HepG2 (cell line): ENCODE results near the gene SUPT6H. TPM values are rescaled to one million over a fixed set of nuclear protein-coding genes. Genes with fewer than 3 reads are reported as not detected.

Experiments
- ATAC-seq: fragments of 200-7000 bp; cut with Tn5 transposase; 3 replicates; pipeline ENCODE4 v1.9.1; 2020; ENCODE audit warnings: mild to moderate bottlenecking, moderate library complexity
- BruUV-seq: library from RNA; stranded (reverse); fragments of 400-500 nt; replicated peaks from 2 replicates; lab custom pipeline; 2021; lab: Mats Ljungman, UMichigan
- CTCF ChIA-PET: fragments of 300-600 bp; formaldehyde crosslinking; extraction: SDS; loops from one replicate; lab custom pipeline; 2021; ENCODE audit warnings: low total read pairs, inconsistent platforms, low intra/inter-chr PET ratio; lab: Yijun Ruan, JAX
- POLR2A ChIA-PET: fragments of 350-600 bp; sonication (Branson Sonifier 250); formaldehyde crosslinking; loops from one replicate; lab custom pipeline; 2020; ENCODE audit warnings: antibody characterized with exemption, inconsistent platforms; lab: Yijun Ruan, JAX
- DNase-seq: peaks from one replicate; pipeline ENCODE4 v3.0.0-alpha.2; 2015; ENCODE audit warnings: low spot score
- FAIRE-seq: peaks from 3 replicates; lab custom pipeline; 2011; peaks lifted over from hg19 to GRCh38; lab: Jason Lieb, UNC
- H2AFZ ChIP-seq: one replicate; pipeline ENCODE4 v1.6.1; 2011; ENCODE audit warnings: low read length, inconsistent platforms
- H3K27ac ChIP-seq: fragments of 300-600 bp; 3 replicates; pipeline ENCODE4 v1.8.0; 2011; ENCODE audit warnings: mixed run types, mild to moderate bottlenecking, mixed read lengths, low read length, inconsistent platforms; ENCODE audit not compliant: insufficient read depth; ENCODE audit errors: extremely low read length
- H3K27me3 ChIP-seq, 2 experiments: fragments of 200-600 bp in 1 of 2; 2 replicates in 1 of 2; 3 replicates in 1 of 2; pipeline versions ENCODE4 v1.6.0 to v1.8.0; 2011; ENCODE audit warnings: low read length in 2 of 2, mild to moderate bottlenecking in 2 of 2, moderate library complexity in 2 of 2, inconsistent platforms in 1 of 2; ENCODE audit not compliant: insufficient read depth in 2 of 2, control insufficient read depth in 1 of 2
- H3K36me3 ChIP-seq, 2 experiments: fragments of 200-600 bp in 1 of 2; replicated peaks in 1 of 2; 2 replicates in 1 of 2; 3 replicates in 1 of 2; pipeline versions ENCODE4 v1.5.1 to v1.8.0; 2011; ENCODE audit warnings: low read length in 2 of 2, inconsistent platforms in 1 of 2; ENCODE audit not compliant: insufficient read depth in 2 of 2, control insufficient read depth in 1 of 2
- H3K4me1 ChIP-seq: 2 replicates; pipeline ENCODE4 v1.5.1; 2012; ENCODE audit warnings: low read length, inconsistent platforms; ENCODE audit not compliant: insufficient read depth
- H3K4me2 ChIP-seq: 2 replicates; pipeline ENCODE4 v1.6.0; 2011; ENCODE audit warnings: low read depth, low read length, inconsistent platforms
- H3K4me3 ChIP-seq, 3 experiments: fragments of 200-600 bp in 1 of 3; sonication (generic), shearing (Covaris generic) in 1 of 3; replicated peaks in 1 of 3; 2 replicates each; pipeline ENCODE4 v1.5.1; 2011 to 2016; ENCODE audit warnings: low read length in 3 of 3, inconsistent platforms in 2 of 3, low read depth in 2 of 3, mild to moderate bottlenecking in 2 of 3, control low read depth in 1 of 3, mixed read lengths in 1 of 3; ENCODE audit not compliant: insufficient read depth in 1 of 3
- H3K79me2 ChIP-seq: one replicate; pipeline ENCODE4 v1.6.1; 2011; ENCODE audit warnings: low read length, inconsistent platforms; ENCODE audit not compliant: insufficient read depth
- H3K9ac ChIP-seq: 2 replicates; pipeline ENCODE4 v1.6.0; 2011; ENCODE audit warnings: mild to moderate bottlenecking, low read depth, low read length, inconsistent platforms; ENCODE audit not compliant: insufficient read depth
- H3K9me3 ChIP-seq: 2 replicates; pipeline ENCODE4 v1.5.1; 2012; ENCODE audit warnings: mild to moderate bottlenecking, low read length
- H4K20me1 ChIP-seq: 2 replicates; pipeline ENCODE4 v1.6.0; 2011; ENCODE audit warnings: inconsistent platforms, mild to moderate bottlenecking, low read length, moderate library complexity; ENCODE audit not compliant: insufficient read depth
- ARHGAP35 ChIP-seq: sonication (generic); formaldehyde crosslinking; IDR thresholded peaks from 2 replicates; pipeline ENCODE4 v1.9.0; 2022; ENCODE audit warnings: mild to moderate bottlenecking, inconsistent platforms, moderate library complexity, missing genetic modification reagents, borderline replicate concordance
- BRD4 ChIP-seq: sonication (generic); formaldehyde crosslinking; IDR thresholded peaks from 2 replicates; pipeline ENCODE4 v1.4.0; 2020; ENCODE audit warnings: missing genetic modification reagents
- BRF2 ChIP-seq: sonication (generic); formaldehyde crosslinking; IDR thresholded peaks from 2 replicates; pipeline ENCODE4 v1.8.1; 2022; ENCODE audit warnings: mild to moderate bottlenecking, missing genetic modification reagents
- KAT2B ChIP-seq: fragments of 150-350 bp; IDR thresholded peaks from 2 replicates; pipeline ENCODE4 v1.6.1; 2014; ENCODE audit warnings: low read depth, low read length, borderline replicate concordance
- KDM5B ChIP-seq: sonication (generic); formaldehyde crosslinking; IDR thresholded peaks from 2 replicates; pipeline ENCODE4 v1.4.0; 2020; ENCODE audit warnings: missing genetic modification reagents, mild to moderate bottlenecking, borderline replicate concordance
- MBNL3 ChIP-seq: fragments of 250-450 bp; sonication (Bioruptor Pico); conservative IDR thresholded peaks from 2 replicates; pipeline ENCODE4 v1.8.0; 2022; ENCODE audit warnings: mild to moderate bottlenecking, inconsistent platforms
- MYC ChIP-seq: sonication (generic); formaldehyde crosslinking; IDR thresholded peaks from 2 replicates; pipeline ENCODE4 v1.9.0; 2021; ENCODE audit warnings: missing genetic modification reagents, borderline replicate concordance
- PBX3 ChIP-seq: sonication (generic); formaldehyde crosslinking; IDR thresholded peaks from 2 replicates; pipeline ENCODE4 v1.8.1; 2023; ENCODE audit warnings: missing genetic modification reagents, inconsistent platforms, borderline replicate concordance
- PRDM15 ChIP-seq: sonication (generic); formaldehyde crosslinking; IDR thresholded peaks from 2 replicates; pipeline ENCODE4 v1.4.0; 2020; ENCODE audit warnings: missing genetic modification reagents
- SNAPC2 ChIP-seq: sonication (generic); formaldehyde crosslinking; IDR thresholded peaks from 2 replicates; pipeline ENCODE4 v1.8.1; 2022; ENCODE audit warnings: mild to moderate bottlenecking, missing genetic modification reagents
- ZKSCAN1 ChIP-seq: fragments of 150-350 bp; IDR thresholded peaks from 2 replicates; pipeline ENCODE4 v1.6.1; 2014; ENCODE audit warnings: low read length
- ZNF101 ChIP-seq: sonication (generic); formaldehyde crosslinking; IDR thresholded peaks from 2 replicates; pipeline ENCODE4 v1.4.0; 2020; ENCODE audit warnings: mild to moderate bottlenecking, low read depth, missing genetic modification reagents, borderline replicate concordance
- ZNF512 ChIP-seq: sonication (generic); formaldehyde crosslinking; IDR thresholded peaks from 2 replicates; pipeline ENCODE4 v1.4.0; 2020; ENCODE audit warnings: mild to moderate bottlenecking, missing genetic modification reagents
- ZNF546 ChIP-seq: sonication (generic); formaldehyde crosslinking; conservative IDR thresholded peaks from 2 replicates; pipeline ENCODE4 v1.8.1; 2023; ENCODE audit warnings: mild to moderate bottlenecking, missing genetic modification reagents
- ZNF570 ChIP-seq: sonication (generic); formaldehyde crosslinking; IDR thresholded peaks from 2 replicates; pipeline ENCODE4 v1.4.0; 2020; ENCODE audit warnings: mild to moderate bottlenecking, missing genetic modification reagents, borderline replicate concordance
- ZNF589 ChIP-seq: sonication (generic); formaldehyde crosslinking; conservative IDR thresholded peaks from 2 replicates; pipeline ENCODE4 v1.8.0; 2022; ENCODE audit warnings: mild to moderate bottlenecking, moderate library complexity, missing genetic modification reagents
- ZNF672 ChIP-seq: sonication (generic); formaldehyde crosslinking; IDR thresholded peaks from 2 replicates; pipeline ENCODE4 v1.8.1; 2022; ENCODE audit warnings: missing genetic modification reagents
- ZNF790 ChIP-seq: sonication (generic); formaldehyde crosslinking; IDR thresholded peaks from 2 replicates; pipeline ENCODE4 v1.8.0; 2022; ENCODE audit warnings: missing genetic modification reagents, mild to moderate bottlenecking, borderline replicate concordance
- WGBS: methylation state at CpG from one replicate; pipeline ENCODE4 v1.1.6; 2017; ENCODE audit warnings: low lambda C conversion rate; 5-methylcytosine and 5-hydroxymethylcytosine counted together
- in situ Hi-C: cut with HindIII; loops from 2 replicates; pipeline ENCODE4 v1.10.0; 2017; ENCODE audit warnings: low pct_unique_long_range_greater_than_20kb; ENCODE audit not compliant: extremely low pct_ligation_motif_present
- intact Hi-C: fragments of 100-400 bp; cut with micrococcal nuclease; formaldehyde crosslinking; loops from one replicate; pipeline ENCODE4 v1.10.0; 2022; ENCODE audit not compliant: unreplicated experiment
- polyA plus RNA-seq, 8 experiments: library from polyadenylated mRNA; depleted of rRNA in 3 of 8; stranded (reverse) in 7 of 8; unstranded in 1 of 8; fragments of >200 nt; fragmentation: Illumina TruSeq in 4 of 8; extraction: Trizol in 4 of 8; gene quantifications; 2 replicates each; pipeline versions ENCODE4 v1.2.1 to v1.2.3, GENCODE V29; 2011 to 2016; ENCODE audit warnings: low read depth in 4 of 8, missing spikeins in 1 of 8, mixed read lengths in 1 of 8; ENCODE audit not compliant: insufficient read depth in 1 of 8
- total RNA-seq, 5 experiments: library from RNA; depleted of rRNA; stranded (reverse); fragments of >200 nt; fragmentation: Illumina TruSeq; extraction: Trizol; gene quantifications; 2 replicates each; pipeline ENCODE4 v1.2.3, GENCODE V29; 2016; ENCODE audit warnings: low read depth in 1 of 5

Gene SUPT6H
- total and polyA plus RNA-seq, 2 of the 13 experiments (the other 11 are each of a cell fraction or from before 2014, with no cell fraction given): 32.7 to 39.9 TPM

- Histone ChIP-seq H3K9me3 (no peaks in the 10 kb centered on the region), H4K20me1 (no peaks in the 10 kb centered on the region), H2AFZ (no peak overlapping the region), H3K4me1 (0 out of 2 replicates have a peak, but pooled peaks cover 7% of the 10 kb centered on the region), H3K36me3 (peaks cover 58 to 94% of the 10 kb centered on the region in 2 experiments), H3K27ac (no peak overlapping the region), H3K27me3 (no peaks in the 10 kb centered on the region), H3K4me2 (no peak overlapping the region), H3K4me3 (no peak overlapping the region), H3K9ac (no peak overlapping the region), H3K79me2 (no peaks in the 10 kb centered on the region)
- DNase-seq: no peak
- intact Hi-C loops: no loop called here
- FAIRE-seq: no peak
- in situ Hi-C loops: no loop called here
- ATAC-seq: no peak
- ChIA-PET POLR2A (interaction anchor here (1.0 kb wide), 1 partner anchor 12 kb away, joined by 3 read pairs; no protein-coding TSS in a partner anchor), CTCF (interaction anchor here (1.2 kb wide), 1 partner anchor 34 kb away, joined by 4 read pairs; the partner anchor contains the start of gene RPL23A)
- no TSS peak for BruUV-seq
- WGBS: 95% methylated on average over 4 of the region's 4 CpGs
- TF ChIP-seq BRF2 (CRISPR knock-in tag): no peak
- TF ChIP-seq ZNF589 (CRISPR knock-in tag): no peak
- no peak for TF ChIP-seq ZNF570
- TF ChIP-seq KDM5B (CRISPR knock-in tag): no peak
- TF ChIP-seq BRD4 (CRISPR knock-in tag): no peak
- TF ChIP-seq ZNF512: no peak
- no peak for TF ChIP-seq ARHGAP35 (CRISPR knock-in tag)
- no peak for TF ChIP-seq ZNF546 (CRISPR knock-in tag)
- TF ChIP-seq MBNL3 (CRISPR knock-in tag): no peak
- no peak for TF ChIP-seq ZNF672 (CRISPR knock-in tag)
- TF ChIP-seq ZKSCAN1: no peak
- no peak for TF ChIP-seq MYC (CRISPR knock-in tag)
- TF ChIP-seq KAT2B: no peak
- no peak for TF ChIP-seq PRDM15 (CRISPR knock-in tag)
- TF ChIP-seq ZNF790 (CRISPR knock-in tag): no peak
- TF ChIP-seq PBX3 (CRISPR knock-in tag): no peak
- no peak for TF ChIP-seq SNAPC2 (CRISPR knock-in tag)
- no peak for TF ChIP-seq ZNF101 (CRISPR knock-in tag)
These were observed 24.3 kb downstream of the SUPT6H start for GRCh38 chr17:28686296-28686695.
